ENCODE data around the gene FLNC. TPM values are rescaled to one million over a fixed set of nuclear protein-coding genes. Genes with fewer than 3 reads are reported as not detected.
A peak's percentile ranks its signal among the peaks of the same experiment; 100 is the strongest.

FLNC gene
- polyA plus RNA-seq, 3 donors: 0.01 TPM; not detected in 2

- Histone ChIP-seq H3K36me3 (replicated peaks in 1 of 2; ENCODE audit: control insufficient read depth in 1 of 2, insufficient read depth in 2 of 2, low read length in 2 of 2) (no peaks in the 10 kb centered on the region), H4K20me1 (ENCODE audit: insufficient read depth, low read length) (no peaks in the 10 kb centered on the region), H3K9ac (ENCODE audit: insufficient read depth, low read length, poor library complexity, severe bottlenecking) (no peak overlapping the region), H3K27ac (ENCODE audit: low read depth in 1 of 2, low read length in 2 of 2) (no peak overlapping the region), H3K4me3 (replicated peaks in 1 of 3; ENCODE audit: low read depth in 2 of 3, low read length in 3 of 3) (no peak overlapping the region), H3K79me2 (ENCODE audit: insufficient read depth, low read length) (no peaks in the 10 kb centered on the region), H3K27me3 (ENCODE audit: control insufficient read depth in 2 of 2, insufficient read depth in 2 of 2, low read length in 2 of 2) (no peaks in the 10 kb centered on the region), H3K4me1 (ENCODE audit: control insufficient read depth in 1 of 2, insufficient read depth in 2 of 2, low read length in 2 of 2) (no peaks in the 10 kb centered on the region), H2AFZ (ENCODE audit: insufficient read depth, low read depth, low read length, poor library complexity, severe bottlenecking) (no peak overlapping the region), H3K9me3 (replicated peaks in 1 of 2; ENCODE audit: control insufficient read depth in 1 of 2, insufficient read depth in 1 of 2, low read length in 2 of 2) (no peaks in the 10 kb centered on the region), H3K4me2 (replicated peaks; ENCODE audit: extremely low read depth, low read length, poor library complexity, severe bottlenecking) (no peak overlapping the region)
- Mint-ChIP-seq H3K36me3 (no peaks in the 10 kb centered on the region), H3K4me3 (no peak overlapping the region), H3K27me3 (ENCODE audit: low read depth in 3 of 3) (peaks cover 2 to 5% (median 4%) of the 10 kb centered on the region in 3 donors), H3K9me3 (no peaks in the 10 kb centered on the region), H3K27ac (peak overlapping the region in 1 of 7 donors; percentile 72), H3K4me1 (peaks cover 2% of the 10 kb centered on the region)
- no peak for TF ChIP-seq CTCF (IDR thresholded peaks at IDR 0.05)
- DNase-seq: no peak
- intact Hi-C loops (cut with micrococcal nuclease): no loop called here
- WGBS (ENCODE audit: insufficient coverage): 100% methylated on average over 1 of the region's 14 CpGs
Measured at GRCh38 chr7:128846781-128847444, 16.7 kb downstream of the FLNC start.

- Histone ChIP-seq H3K27me3 (ENCODE audit: control insufficient read depth in 2 of 2, insufficient read depth in 2 of 2, low read length in 2 of 2) (no peaks in the 10 kb centered on the region), H3K79me2 (ENCODE audit: insufficient read depth, low read length) (no peaks in the 10 kb centered on the region), H3K4me3 (replicated peaks in 1 of 3; ENCODE audit: low read depth in 2 of 3, low read length in 3 of 3) (no peak overlapping the region), H3K4me1 (ENCODE audit: control insufficient read depth in 1 of 2, insufficient read depth in 2 of 2, low read length in 2 of 2) (no peaks in the 10 kb centered on the region), H3K9ac (ENCODE audit: insufficient read depth, low read length, poor library complexity, severe bottlenecking) (no peak overlapping the region), H4K20me1 (ENCODE audit: insufficient read depth, low read length) (no peaks in the 10 kb centered on the region), H2AFZ (ENCODE audit: insufficient read depth, low read depth, low read length, poor library complexity, severe bottlenecking) (no peak overlapping the region), H3K9me3 (replicated peaks in 1 of 2; ENCODE audit: control insufficient read depth in 1 of 2, insufficient read depth in 1 of 2, low read length in 2 of 2) (no peaks in the 10 kb centered on the region), H3K27ac (ENCODE audit: low read depth in 1 of 2, low read length in 2 of 2) (no peak overlapping the region), H3K4me2 (replicated peaks; ENCODE audit: extremely low read depth, low read length, poor library complexity, severe bottlenecking) (no peak overlapping the region), H3K36me3 (replicated peaks in 1 of 2; ENCODE audit: control insufficient read depth in 1 of 2, insufficient read depth in 2 of 2, low read length in 2 of 2) (no peaks in the 10 kb centered on the region)
- no peaks in the 10 kb centered on the region for H3K36me3 Mint-ChIP-seq
- H3K9me3 Mint-ChIP-seq: no peaks in the 10 kb centered on the region
- no peak overlapping the region for H3K27ac Mint-ChIP-seq
- peaks cover 2 to 5% (median 4%) of the 10 kb centered on the region in 3 donors for H3K27me3 Mint-ChIP-seq (ENCODE audit: low read depth in 3 of 3)
- DNase-seq: no peak
- no peaks in the 10 kb centered on the region for H3K4me1 Mint-ChIP-seq
- TF ChIP-seq CTCF (IDR thresholded peaks at IDR 0.05): no peak
- WGBS (ENCODE audit: insufficient coverage): 97% methylated on average over 11 of the region's 17 CpGs
- no peak overlapping the region for H3K4me3 Mint-ChIP-seq
- intact Hi-C loops (cut with micrococcal nuclease): no loop called here
Measured at GRCh38 chr7:128847721-128848211, 17.6 kb downstream of the FLNC start.
